ENCODE measurements around the gene SOX6. TPM values are rescaled to one million over a fixed set of nuclear protein-coding genes. Genes with fewer than 3 reads are reported as not detected.
A peak's percentile ranks its signal among the peaks of the same experiment; 100 is the strongest.

SOX6 gene
- total and polyA plus RNA-seq, 2 of the 13 experiments (the other 11 are each of a cell fraction or from before 2014, with no cell fraction given) = 2.6 to 11.2 TPM

GRCh38 chr11:16125796-16126195 lies 230.6 kb downstream of the SOX6 start (continued):
- TF ChIP-seq HMGXB4 (CRISPR knock-in tag; IDR thresholded peaks at IDR 0.05; ENCODE audit: borderline replicate concordance in 1 of 2, low read depth in 1 of 2) = no peak
- TF ChIP-seq MTA3 (CRISPR knock-in tag; IDR thresholded peaks at IDR 0.05) = no peak
- TF ChIP-seq HNRNPK (IDR thresholded peaks at IDR 0.05; ENCODE audit: low read depth, low read length, poor library complexity, severe bottlenecking) = no peak
- no peak for TF ChIP-seq LCORL (IDR thresholded peaks at IDR 0.05)
- no peak for TF ChIP-seq LCORL (CRISPR knock-in tag; IDR thresholded peaks at IDR 0.05)

- CTCF ChIA-PET (ENCODE audit: low intra/inter-chr PET ratio, low total read pairs) = no interaction called here
Observed at GRCh38 chr11:16124390-16124789, 232.0 kb downstream of the SOX6 start.

More at GRCh38 chr11:16124390-16124789, 232.0 kb downstream of the SOX6 start:
- Histone ChIP-seq H3K9ac (ENCODE audit: insufficient read depth, low read depth, low read length) (no peak overlapping the region), H3K4me3 (replicated peaks in 1 of 3; ENCODE audit: insufficient read depth in 1 of 3, low read depth in 2 of 3, low read length in 3 of 3) (no peak overlapping the region), H4K20me1 (ENCODE audit: insufficient read depth, low read length) (no peaks in the 10 kb centered on the region), H3K4me1 (ENCODE audit: insufficient read depth, low read length) (peaks cover 30% of the 10 kb centered on the region), H2AFZ (ENCODE audit: low read length) (no peak overlapping the region), H3K79me2 (ENCODE audit: insufficient read depth, low read length) (no peaks in the 10 kb centered on the region), H3K36me3 (replicated peaks in 1 of 2; ENCODE audit: control insufficient read depth in 1 of 2, insufficient read depth in 2 of 2, low read length in 2 of 2) (no peaks in the 10 kb centered on the region), H3K4me2 (ENCODE audit: low read depth, low read length) (peak overlapping the region; percentile 29), H3K9me3 (ENCODE audit: low read length) (no peaks in the 10 kb centered on the region), H3K27me3 (ENCODE audit: control insufficient read depth in 1 of 2, insufficient read depth in 2 of 2, low read length in 2 of 2) (no peaks in the 10 kb centered on the region), H3K27ac (ENCODE audit: extremely low read length, insufficient read depth, low read length) (no peak overlapping the region)
- FAIRE-seq (no peak), ATAC-seq (peak; percentile 44; the same call in 2 of the 3 replicates), DNase-seq (ENCODE audit: low spot score) (no peak)
- intact Hi-C loops (cut with micrococcal nuclease; ENCODE audit: unreplicated experiment) (no loop called here), in situ Hi-C loops (cut with HindIII; ENCODE audit: extremely low pct_ligation_motif_present, low pct_unique_long_range_greater_than_20kb) (no loop called here)
- no TSS peak for BruUV-seq (replicated peaks)
- 25% methylated on average over 3 of the region's 3 CpGs for WGBS (ENCODE audit: low lambda C conversion rate)
- POLR2A ChIA-PET = no interaction called here
- no peak for TF ChIP-seq EZH2 (conservative IDR thresholded peaks at IDR 0.05; ENCODE audit: low read depth, low read length)
- TF ChIP-seq HOMEZ (CRISPR knock-in tag; IDR thresholded peaks at IDR 0.05; ENCODE audit: low read depth) = 0 out of 2 replicates have a peak, but pooled peaks have one; percentile 45
- TF ChIP-seq HNF4A (CRISPR knock-in tag; IDR thresholded peaks at IDR 0.05) = peak; percentile 59; the same call in 1 of the 2 replicates
- TF ChIP-seq ZMYM4 (CRISPR knock-in tag; IDR thresholded peaks at IDR 0.05) = 0 out of 2 replicates have a peak, but pooled peaks have one; percentile 32
- TF ChIP-seq POGZ (CRISPR knock-in tag; IDR thresholded peaks at IDR 0.05) = 0 out of 2 replicates have a peak, but pooled peaks have one; percentile 46
- peak; percentile 67; the same call in 1 of the 2 replicates for TF ChIP-seq ZNF574 (CRISPR knock-in tag; IDR thresholded peaks at IDR 0.05)
- 0 out of 2 replicates have a peak, but pooled peaks have one; percentile 12 for TF ChIP-seq PPARG (CRISPR knock-in tag; conservative IDR thresholded peaks at IDR 0.05)
- 0 out of 2 replicates have a peak, but pooled peaks have one; percentile 21 for TF ChIP-seq ZNF644 (CRISPR knock-in tag; IDR thresholded peaks at IDR 0.05; ENCODE audit: low read depth)
- no peak for TF ChIP-seq SRY (CRISPR knock-in tag; IDR thresholded peaks at IDR 0.05)
- peak; percentile 66; the same call in 1 of the 2 replicates for TF ChIP-seq ZNF652 (CRISPR knock-in tag; IDR thresholded peaks at IDR 0.05; ENCODE audit: borderline replicate concordance, low read depth)
- 0 out of 2 replicates have a peak, but pooled peaks have one; percentile 12 for TF ChIP-seq RXRB (CRISPR knock-in tag; IDR thresholded peaks at IDR 0.05; ENCODE audit: borderline replicate concordance)
